ENCODE results near the gene GNB1L. TPM values are rescaled to one million over a fixed set of nuclear protein-coding genes. Genes with fewer than 3 reads are reported as not detected.

Gene GNB1L
- total RNA-seq, 5 donors from 2014 or later (not counting 1 experiment from before 2014, with no cell fraction given): 4.8 to 13.7 (median 12.9) TPM

GRCh38 chr22:19743081-19743480, 111.6 kb downstream of the GNB1L start:
- H3K27me3 ChIP-seq (replicated peaks in 1 of 2; ENCODE audit: control insufficient read depth in 2 of 2, extremely low read depth in 1 of 2, insufficient read depth in 2 of 2, low read length in 1 of 2): peaks cover 0 to 10% of the 10 kb centered on the region in 2 experiments
- DNase-seq: no peak
- H3K4me1 ChIP-seq (ENCODE audit: control insufficient read depth in 1 of 2, extremely low read depth in 1 of 2, insufficient read depth in 2 of 2, low read length in 2 of 2): no peaks in the 10 kb centered on the region
- 62% methylated on average over 4 of the region's 6 CpGs for WGBS (ENCODE audit: insufficient coverage)
- ChIA-PET CTCF (no interaction called here), POLR2A (no interaction called here)
- Mint-ChIP-seq H3K36me3 (no peaks in the 10 kb centered on the region), H3K4me3 (no peak overlapping the region), H3K4me1 (no peaks in the 10 kb centered on the region), H3K27me3 (no peaks in the 10 kb centered on the region), H3K9me3 (no peaks in the 10 kb centered on the region), H3K27ac (no peak overlapping the region)
- H3K4me3 ChIP-seq (ENCODE audit: control insufficient read depth in 1 of 2, extremely low read depth in 1 of 2, low read length in 1 of 2): no peak overlapping the region
- no peak overlapping the region for H3K27ac ChIP-seq (ENCODE audit: low read length)
- H3K9me3 ChIP-seq: no peaks in the 10 kb centered on the region
- no peaks in the 10 kb centered on the region for H3K36me3 ChIP-seq (ENCODE audit: control insufficient read depth in 2 of 2, extremely low read depth in 1 of 2, insufficient read depth in 1 of 2, low read length in 1 of 2)
- ATAC-seq (replicated peaks in 1 of 4): no peak

GRCh38 chr22:19742160-19743066, 112.3 kb downstream of the GNB1L start:
- Histone ChIP-seq H3K27me3 (replicated peaks in 1 of 2; ENCODE audit: control insufficient read depth in 2 of 2, extremely low read depth in 1 of 2, insufficient read depth in 2 of 2, low read length in 1 of 2) (peaks cover 0 to 9% of the 10 kb centered on the region in 2 experiments), H3K9me3 (no peaks in the 10 kb centered on the region), H3K4me3 (ENCODE audit: control insufficient read depth in 1 of 2, extremely low read depth in 1 of 2, low read length in 1 of 2) (no peak overlapping the region), H3K27ac (ENCODE audit: low read length) (no peak overlapping the region), H3K36me3 (ENCODE audit: control insufficient read depth in 2 of 2, extremely low read depth in 1 of 2, insufficient read depth in 1 of 2, low read length in 1 of 2) (no peaks in the 10 kb centered on the region), H3K4me1 (ENCODE audit: control insufficient read depth in 1 of 2, extremely low read depth in 1 of 2, insufficient read depth in 2 of 2, low read length in 2 of 2) (no peaks in the 10 kb centered on the region)
- Mint-ChIP-seq H3K27ac (no peak overlapping the region), H3K4me1 (no peaks in the 10 kb centered on the region), H3K36me3 (no peaks in the 10 kb centered on the region), H3K27me3 (no peaks in the 10 kb centered on the region), H3K9me3 (no peaks in the 10 kb centered on the region), H3K4me3 (no peak overlapping the region)
- DNase-seq: no peak
- POLR2A ChIA-PET: no interaction called here
- CTCF ChIA-PET: no interaction called here
- WGBS (ENCODE audit: insufficient coverage): 79% methylated on average over 16 of the region's 21 CpGs
- no peak for ATAC-seq (replicated peaks in 1 of 4)

- Mint-ChIP-seq H3K27me3 (no peaks in the 10 kb centered on the region), H3K9me3 (no peaks in the 10 kb centered on the region), H3K4me3 (no peak overlapping the region), H3K27ac (no peak overlapping the region), H3K4me1 (no peaks in the 10 kb centered on the region), H3K36me3 (no peaks in the 10 kb centered on the region)
- H3K9me3 ChIP-seq: no peaks in the 10 kb centered on the region
- H3K36me3 ChIP-seq (ENCODE audit: control insufficient read depth in 2 of 2, extremely low read depth in 1 of 2, insufficient read depth in 1 of 2, low read length in 1 of 2): no peaks in the 10 kb centered on the region
- peaks cover 0 to 2% of the 10 kb centered on the region in 2 experiments for H3K27me3 ChIP-seq (replicated peaks in 1 of 2; ENCODE audit: control insufficient read depth in 2 of 2, extremely low read depth in 1 of 2, insufficient read depth in 2 of 2, low read length in 1 of 2)
- ChIA-PET POLR2A (no interaction called here), CTCF (no interaction called here)
- H3K4me1 ChIP-seq (ENCODE audit: control insufficient read depth in 1 of 2, extremely low read depth in 1 of 2, insufficient read depth in 2 of 2, low read length in 2 of 2): no peaks in the 10 kb centered on the region
- ATAC-seq (replicated peaks in 1 of 4) (no peak), DNase-seq (no peak)
- H3K4me3 ChIP-seq (ENCODE audit: control insufficient read depth in 1 of 2, extremely low read depth in 1 of 2, low read length in 1 of 2): no peak overlapping the region
- WGBS (ENCODE audit: insufficient coverage): 89% methylated on average over 5 of the region's 7 CpGs
- H3K27ac ChIP-seq (ENCODE audit: low read length): no peak overlapping the region
These were observed 113.6 kb downstream of the GNB1L start for GRCh38 chr22:19741053-19741452.

- 89% methylated on average over 9 of the region's 15 CpGs for WGBS (ENCODE audit: insufficient coverage)
- ChIA-PET POLR2A (no interaction called here), CTCF (no interaction called here)
- Histone ChIP-seq H3K9me3 (no peaks in the 10 kb centered on the region), H3K27me3 (replicated peaks in 1 of 2; ENCODE audit: control insufficient read depth in 2 of 2, extremely low read depth in 1 of 2, insufficient read depth in 2 of 2, low read length in 1 of 2) (no peaks in the 10 kb centered on the region), H3K4me1 (ENCODE audit: control insufficient read depth in 1 of 2, extremely low read depth in 1 of 2, insufficient read depth in 2 of 2, low read length in 2 of 2) (no peaks in the 10 kb centered on the region), H3K36me3 (ENCODE audit: control insufficient read depth in 2 of 2, extremely low read depth in 1 of 2, insufficient read depth in 1 of 2, low read length in 1 of 2) (no peaks in the 10 kb centered on the region), H3K4me3 (ENCODE audit: control insufficient read depth in 1 of 2, extremely low read depth in 1 of 2, low read length in 1 of 2) (no peak overlapping the region), H3K27ac (ENCODE audit: low read length) (no peak overlapping the region)
- Mint-ChIP-seq H3K27me3 (no peaks in the 10 kb centered on the region), H3K4me3 (no peak overlapping the region), H3K36me3 (no peaks in the 10 kb centered on the region), H3K9me3 (no peaks in the 10 kb centered on the region), H3K27ac (no peak overlapping the region), H3K4me1 (no peaks in the 10 kb centered on the region)
- DNase-seq: no peak
- no peak for ATAC-seq (replicated peaks in 1 of 4)
These were observed 114.1 kb downstream of the GNB1L start for GRCh38 chr22:19740586-19740985.

DNA sequence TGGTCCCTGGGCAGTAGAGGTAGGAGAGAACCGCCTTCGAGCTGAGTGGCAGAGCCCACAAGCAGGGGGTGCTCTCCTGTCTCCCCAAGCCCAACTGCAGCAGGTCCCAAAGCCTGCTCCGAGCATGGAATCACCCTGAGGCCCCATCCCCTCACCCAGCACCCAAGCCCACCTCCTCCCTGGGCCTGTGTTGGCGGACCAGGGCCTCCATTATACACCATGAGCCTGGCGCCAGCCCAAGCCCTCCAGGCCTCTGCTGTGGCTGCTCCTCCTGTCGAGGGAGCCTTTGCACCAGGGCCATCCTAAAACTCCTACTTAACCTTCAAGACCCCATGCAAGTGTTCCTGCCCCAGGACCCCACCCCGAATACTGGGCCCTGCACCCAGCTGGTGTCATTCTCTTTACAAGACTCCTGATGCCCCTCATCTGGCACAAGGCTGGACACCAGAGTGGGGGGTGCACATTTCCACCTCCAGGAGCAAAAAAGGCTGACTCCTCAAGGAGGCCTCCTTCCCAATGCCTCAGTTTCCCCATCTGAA, 114.7 kb downstream of the GNB1L start:
- no peaks in the 10 kb centered on the region for H3K36me3 Mint-ChIP-seq
- no peaks in the 10 kb centered on the region for H3K36me3 ChIP-seq (ENCODE audit: control insufficient read depth in 2 of 2, extremely low read depth in 1 of 2, insufficient read depth in 1 of 2, low read length in 1 of 2)
- no peak overlapping the region for H3K4me3 Mint-ChIP-seq
- no peak for ATAC-seq (replicated peaks in 1 of 4)
- POLR2A ChIA-PET: no interaction called here
- H3K4me1 ChIP-seq (ENCODE audit: control insufficient read depth in 1 of 2, extremely low read depth in 1 of 2, insufficient read depth in 2 of 2, low read length in 2 of 2): no peaks in the 10 kb centered on the region
- no peak for DNase-seq
- no peaks in the 10 kb centered on the region for H3K4me1 Mint-ChIP-seq
- no peak overlapping the region for H3K27ac Mint-ChIP-seq
- CTCF ChIA-PET: no interaction called here
- H3K4me3 ChIP-seq (ENCODE audit: control insufficient read depth in 1 of 2, extremely low read depth in 1 of 2, low read length in 1 of 2): no peak overlapping the region
- H3K9me3 Mint-ChIP-seq: no peaks in the 10 kb centered on the region
- 73% methylated on average over 7 of the region's 7 CpGs for WGBS (ENCODE audit: insufficient coverage)
- H3K9me3 ChIP-seq: no peaks in the 10 kb centered on the region
- H3K27me3 ChIP-seq (replicated peaks in 1 of 2; ENCODE audit: control insufficient read depth in 2 of 2, extremely low read depth in 1 of 2, insufficient read depth in 2 of 2, low read length in 1 of 2): no peaks in the 10 kb centered on the region
- no peak overlapping the region for H3K27ac ChIP-seq (ENCODE audit: low read length)
- H3K27me3 Mint-ChIP-seq: no peaks in the 10 kb centered on the region

DNA sequence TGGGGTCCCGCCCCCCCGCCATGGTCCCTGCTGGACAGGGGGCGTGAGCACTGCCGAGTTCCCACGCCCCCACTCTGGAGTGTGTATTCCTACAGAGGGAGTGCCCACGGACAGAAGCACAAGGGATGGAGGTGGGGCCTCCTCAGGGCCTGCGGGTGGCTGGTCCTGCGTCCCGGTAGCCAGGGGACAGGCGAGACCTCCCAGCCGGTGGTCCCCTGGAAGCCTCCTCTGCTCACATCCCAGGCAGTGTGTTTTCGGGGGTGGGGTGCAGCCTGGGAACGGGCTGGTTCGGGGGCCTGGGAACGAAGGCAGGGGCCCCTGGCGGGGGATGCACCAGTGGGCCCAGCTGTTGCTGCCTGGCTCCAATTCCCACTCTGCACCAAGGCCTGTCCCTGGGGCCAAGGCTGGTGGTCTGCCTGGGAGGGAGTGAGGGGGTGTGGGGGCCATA, 115.2 kb downstream of the GNB1L start:
- ChIA-PET CTCF (no interaction called here), POLR2A (no interaction called here)
- no peak overlapping the region for H3K4me3 ChIP-seq (ENCODE audit: control insufficient read depth in 1 of 2, extremely low read depth in 1 of 2, low read length in 1 of 2)
- DNase-seq: no peak
- Mint-ChIP-seq H3K27me3 (no peaks in the 10 kb centered on the region), H3K4me1 (no peaks in the 10 kb centered on the region), H3K9me3 (no peaks in the 10 kb centered on the region), H3K4me3 (no peak overlapping the region), H3K36me3 (no peaks in the 10 kb centered on the region), H3K27ac (no peak overlapping the region)
- H3K27me3 ChIP-seq (replicated peaks in 1 of 2; ENCODE audit: control insufficient read depth in 2 of 2, extremely low read depth in 1 of 2, insufficient read depth in 2 of 2, low read length in 1 of 2): no peaks in the 10 kb centered on the region
- no peaks in the 10 kb centered on the region for H3K36me3 ChIP-seq (ENCODE audit: control insufficient read depth in 2 of 2, extremely low read depth in 1 of 2, insufficient read depth in 1 of 2, low read length in 1 of 2)
- H3K4me1 ChIP-seq (ENCODE audit: control insufficient read depth in 1 of 2, extremely low read depth in 1 of 2, insufficient read depth in 2 of 2, low read length in 2 of 2): no peaks in the 10 kb centered on the region
- no peak for ATAC-seq (replicated peaks in 1 of 4)
- H3K27ac ChIP-seq (ENCODE audit: low read length): no peak overlapping the region
- 72% methylated on average over 15 of the region's 16 CpGs for WGBS (ENCODE audit: insufficient coverage)
- no peaks in the 10 kb centered on the region for H3K9me3 ChIP-seq

Data from T-cell (primary cell).